Measurements from ENCODE around the gene PLXND1. TPM values are rescaled to one million over a fixed set of nuclear protein-coding genes. Genes with fewer than 3 reads are reported as not detected.

PLXND1 gene
- total RNA-seq, 3 donors from 2014 or later (not counting 1 experiment from before 2014, with no cell fraction given) = 135 to 214 (median 189) TPM

DNA sequence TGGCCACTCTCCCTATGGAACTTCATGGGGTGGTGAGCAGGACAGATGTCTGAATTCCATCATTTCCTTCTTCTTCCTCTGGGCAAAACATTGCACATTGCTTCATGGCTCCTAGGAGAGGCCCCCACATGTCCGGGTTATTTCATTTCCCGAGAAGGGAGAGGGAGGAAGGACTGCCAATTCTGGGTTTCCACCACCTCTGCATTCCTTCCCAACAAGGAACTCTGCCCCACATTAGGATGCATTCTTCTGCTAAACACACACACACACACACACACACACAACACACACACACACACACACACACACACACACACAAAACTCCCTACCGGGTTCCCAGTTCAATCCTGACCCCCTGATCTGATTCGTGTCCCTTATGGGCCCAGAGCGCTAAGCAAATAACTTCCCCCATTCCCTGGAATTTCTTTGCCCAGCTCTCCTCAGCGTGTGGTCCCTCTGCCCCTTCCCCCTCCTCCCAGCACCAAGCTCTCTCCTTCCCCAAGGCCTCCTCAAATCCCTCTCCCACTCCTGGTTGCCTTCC lies 76.2 kb downstream of the PLXND1 start:
- no peak for TF ChIP-seq CTCF (IDR thresholded peaks at IDR 0.05)
- H3K36me3 ChIP-seq (ENCODE audit: control insufficient read depth, insufficient read depth, low read length) = no peaks in the 10 kb centered on the region
- DNase-seq (no peak), ATAC-seq (no peak)
- no peaks in the 10 kb centered on the region for H3K4me1 Mint-ChIP-seq
- H3K36me3 Mint-ChIP-seq = no peaks in the 10 kb centered on the region
- H3K4me3 ChIP-seq (ENCODE audit: low read length) = no peak overlapping the region
- H3K27ac Mint-ChIP-seq = no peak overlapping the region
- H3K27ac ChIP-seq (ENCODE audit: low read length) = no peak overlapping the region
- intact Hi-C loops (cut with micrococcal nuclease) = no loop called here
- no peaks in the 10 kb centered on the region for H3K9me3 ChIP-seq (ENCODE audit: control insufficient read depth, insufficient read depth, low read length)
- H3K9me3 Mint-ChIP-seq = no peaks in the 10 kb centered on the region
- WGBS (ENCODE audit: insufficient coverage) = 90% methylated on average over 6 of the region's 6 CpGs
- H3K27me3 ChIP-seq (ENCODE audit: control insufficient read depth, insufficient read depth, low read length) = no peaks in the 10 kb centered on the region
- no peaks in the 10 kb centered on the region for H3K27me3 Mint-ChIP-seq (ENCODE audit: low read depth in 2 of 2)
- H3K4me3 Mint-ChIP-seq = no peak overlapping the region
- H3K4me1 ChIP-seq (ENCODE audit: control insufficient read depth, insufficient read depth, low read length) = peaks cover 11% of the 10 kb centered on the region

GRCh38 chr3:129529436-129530210 lies 76.9 kb downstream of the PLXND1 start:
- Histone ChIP-seq H3K9me3 (ENCODE audit: control insufficient read depth, insufficient read depth, low read length) (no peaks in the 10 kb centered on the region), H3K27ac (ENCODE audit: low read length) (no peak overlapping the region), H3K27me3 (ENCODE audit: control insufficient read depth, insufficient read depth, low read length) (no peaks in the 10 kb centered on the region), H3K4me1 (ENCODE audit: control insufficient read depth, insufficient read depth, low read length) (peaks cover 12% of the 10 kb centered on the region), H3K36me3 (ENCODE audit: control insufficient read depth, insufficient read depth, low read length) (no peaks in the 10 kb centered on the region), H3K4me3 (ENCODE audit: low read length) (no peak overlapping the region)
- ATAC-seq (no peak), DNase-seq (no peak)
- Mint-ChIP-seq H3K27me3 (ENCODE audit: low read depth in 2 of 2) (no peaks in the 10 kb centered on the region), H3K27ac (no peak overlapping the region), H3K4me3 (no peak overlapping the region), H3K36me3 (no peaks in the 10 kb centered on the region), H3K4me1 (no peaks in the 10 kb centered on the region), H3K9me3 (no peaks in the 10 kb centered on the region)
- TF ChIP-seq CTCF (IDR thresholded peaks at IDR 0.05) = no peak
- WGBS (ENCODE audit: insufficient coverage) = 95% methylated on average over 12 of the region's 12 CpGs
- intact Hi-C loops (cut with micrococcal nuclease) = no loop called here

GRCh38 chr3:129528589-129529100 lies 77.8 kb downstream of the PLXND1 start, which contains the start of gene RHO:
TSS of gene RHO (plus strand) at chr3:129528639. CDS start at chr3:129528734, 95 bp downstream.
- peaks cover 12% of the 10 kb centered on the region for H3K4me1 ChIP-seq (ENCODE audit: control insufficient read depth, insufficient read depth, low read length)
- DNase-seq = no peak

More at GRCh38 chr3:129528589-129529100, 77.8 kb downstream of the PLXND1 start, which contains the start of gene RHO:
- Mint-ChIP-seq H3K4me1 (no peaks in the 10 kb centered on the region), H3K36me3 (no peaks in the 10 kb centered on the region), H3K9me3 (no peaks in the 10 kb centered on the region), H3K27ac (no peak within 1 kb of the TSS), H3K27me3 (ENCODE audit: low read depth in 2 of 2) (no peaks in the 10 kb centered on the region), H3K4me3 (no peak within 1 kb of the TSS)
- Histone ChIP-seq H3K9me3 (ENCODE audit: control insufficient read depth, insufficient read depth, low read length) (no peaks in the 10 kb centered on the region), H3K27me3 (ENCODE audit: control insufficient read depth, insufficient read depth, low read length) (no peaks in the 10 kb centered on the region), H3K27ac (ENCODE audit: low read length) (no peak within 1 kb of the TSS), H3K4me3 (ENCODE audit: low read length) (no peak within 1 kb of the TSS), H3K36me3 (ENCODE audit: control insufficient read depth, insufficient read depth, low read length) (no peaks in the 10 kb centered on the region)
- TF ChIP-seq CTCF (IDR thresholded peaks at IDR 0.05) = no peak
- intact Hi-C loops (cut with micrococcal nuclease) = no loop called here
- 92% methylated on average over 17 of the region's 18 CpGs for WGBS (ENCODE audit: insufficient coverage)
- no peak for ATAC-seq
